Activated naive CD4-positive, alpha-beta T cell treated with anti-CD3 and anti-CD28 coated beads, Interleukin-2, amount 10 ng/mL, durations not matched to agents 7 days and 5 days (primary cell): Measurements from ENCODE around the gene YIPF3.
"Not testable (repeated sequence)": the region's sequence is repeated elsewhere in the genome, so short reads cannot be mapped to it uniquely, and the experiment has no call there.

ENCODE experiments used
- CTCF ChIA-PET: fragments of 350-600 bp; sonication (Branson Sonifier 250); formaldehyde crosslinking; loops from one replicate; lab custom pipeline; 2021; ENCODE audit warnings: antibody characterized with exemption; lab: Charles Lee
- DNase-seq: peaks from one replicate; pipeline ENCODE4 v3.0.0-alpha.2; 2020
- H3K27ac Mint-ChIP-seq: one replicate; pipeline ENCODE4 v1.8.0; 2021; ENCODE audit warnings: mild to moderate bottlenecking, moderate library complexity, mixed read lengths
- H3K27me3 Mint-ChIP-seq: one replicate; pipeline ENCODE4 v1.8.0; 2021; ENCODE audit warnings: mild to moderate bottlenecking, mixed read lengths
- H3K36me3 Mint-ChIP-seq: one replicate; pipeline ENCODE4 v1.8.0; 2021; ENCODE audit warnings: mixed read lengths
- H3K4me1 Mint-ChIP-seq: one replicate; pipeline ENCODE4 v1.8.0; 2021; ENCODE audit warnings: mixed read lengths
- H3K4me3 Mint-ChIP-seq: one replicate; pipeline ENCODE4 v1.8.0; 2021; ENCODE audit warnings: mild to moderate bottlenecking, moderate library complexity, mixed read lengths
- H3K9me3 Mint-ChIP-seq: one replicate; pipeline ENCODE4 v1.8.0; 2021; ENCODE audit warnings: mixed read lengths

The YIPF3 gene

GRCh38 chr6:43504756-43505593 is 11.8 kb downstream of the YIPF3 start:
- no peak for DNase-seq
- CTCF ChIA-PET: interaction anchor here (0.6 to 4.9 kb wide), 16 partner anchors 9 to 361 kb away, joined by 3 to 46 read pairs (median 4); partner anchors contain the start of genes CRIP3 and DLK2
- H3K27ac Mint-ChIP-seq: no peak overlapping the region
- H3K9me3 Mint-ChIP-seq: no peaks in the 10 kb centered on the region
- peaks cover 33% of the 10 kb centered on the region for H3K27me3 Mint-ChIP-seq
- H3K4me1 Mint-ChIP-seq: peaks cover 8% of the 10 kb centered on the region
- peaks cover 36% of the 10 kb centered on the region for H3K36me3 Mint-ChIP-seq
- no peak overlapping the region for H3K4me3 Mint-ChIP-seq

DNA sequence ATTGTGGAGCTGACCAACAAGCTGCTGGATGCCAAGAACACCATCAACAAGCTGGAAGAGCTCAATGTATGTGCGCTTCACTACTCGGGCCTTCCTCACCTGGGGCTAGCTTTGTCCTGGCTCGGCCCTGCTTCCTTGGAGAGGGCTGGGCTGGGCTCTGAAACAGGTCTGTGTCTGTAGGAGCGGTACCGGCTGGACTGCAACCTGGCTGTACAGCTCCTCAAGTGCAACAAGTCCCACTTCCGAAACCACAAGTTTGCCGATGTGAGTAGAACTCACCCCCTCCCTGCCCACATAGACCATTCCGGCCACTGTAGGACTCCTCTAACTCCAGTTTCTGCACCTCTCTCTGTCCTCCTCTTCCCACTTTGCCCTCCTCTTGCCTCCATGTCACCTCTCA is 13.3 kb downstream of the YIPF3 start:
- H3K4me3 Mint-ChIP-seq: no peak overlapping the region
- H3K36me3 Mint-ChIP-seq: peaks cover 41% of the 10 kb centered on the region
- peaks cover 18% of the 10 kb centered on the region for H3K27me3 Mint-ChIP-seq
- H3K27ac Mint-ChIP-seq: no peak overlapping the region
- no peaks in the 10 kb centered on the region for H3K9me3 Mint-ChIP-seq
- H3K4me1 Mint-ChIP-seq: peaks cover 2% of the 10 kb centered on the region
- no peak for DNase-seq
- CTCF ChIA-PET: interaction anchor here (0.7 kb wide), 1 partner anchor 38 kb away, joined by 3 read pairs; no protein-coding TSS in a partner anchor

- Mint-ChIP-seq H3K9me3 (no peaks in the 10 kb centered on the region), H3K27ac (no peak overlapping the region), H3K27me3 (peaks cover 10% of the 10 kb centered on the region), H3K4me1 (peaks cover 2% of the 10 kb centered on the region), H3K4me3 (no peak overlapping the region), H3K36me3 (peaks cover 43% of the 10 kb centered on the region)
- CTCF ChIA-PET: no interaction called here
- no peak for DNase-seq
Measured at GRCh38 chr6:43502666-43503065, 14.1 kb downstream of the YIPF3 start.

DNA sequence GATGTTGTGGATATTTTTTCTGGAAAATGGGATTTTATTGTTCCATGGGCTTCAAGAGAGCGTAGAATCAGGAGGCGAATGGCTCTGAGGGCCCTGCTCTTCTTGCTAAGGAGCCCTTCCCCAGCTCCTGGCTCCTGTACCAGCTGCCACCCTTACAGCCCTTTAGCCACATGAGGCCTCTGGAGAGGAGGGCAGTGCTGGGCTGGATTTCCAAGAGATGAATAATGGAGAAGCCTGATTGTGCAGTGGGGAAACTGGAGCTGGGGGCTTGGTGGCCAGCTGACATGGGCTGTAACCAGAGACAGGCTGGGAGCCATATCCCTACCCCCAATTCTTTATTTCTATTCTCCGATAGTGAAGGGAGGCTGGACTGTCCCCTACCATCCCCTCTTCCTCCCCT is 15.8 kb downstream of the YIPF3 start:
- Mint-ChIP-seq H3K27me3 (no peaks in the 10 kb centered on the region), H3K27ac (no peak overlapping the region), H3K36me3 (peaks cover 40% of the 10 kb centered on the region), H3K4me1 (no peaks in the 10 kb centered on the region), H3K9me3 (no peaks in the 10 kb centered on the region), H3K4me3 (no peak overlapping the region)
- DNase-seq: no peak
- CTCF ChIA-PET: interaction anchor here (1.0 kb wide), 1 partner anchor 105 kb away, joined by 3 read pairs; no protein-coding TSS in a partner anchor

- CTCF ChIA-PET: interaction anchor here (0.9 kb wide), 1 partner anchor 8 kb away, joined by 3 read pairs; no protein-coding TSS in a partner anchor
- no peak for DNase-seq
- Mint-ChIP-seq H3K36me3 (peaks cover 33% of the 10 kb centered on the region), H3K4me1 (peaks cover 13% of the 10 kb centered on the region), H3K27me3 (no peaks in the 10 kb centered on the region), H3K27ac (no peak overlapping the region), H3K9me3 (no peaks in the 10 kb centered on the region), H3K4me3 (no peak overlapping the region)
Measured at GRCh38 chr6:43499028-43499815, 17.5 kb downstream of the YIPF3 start.

DNA sequence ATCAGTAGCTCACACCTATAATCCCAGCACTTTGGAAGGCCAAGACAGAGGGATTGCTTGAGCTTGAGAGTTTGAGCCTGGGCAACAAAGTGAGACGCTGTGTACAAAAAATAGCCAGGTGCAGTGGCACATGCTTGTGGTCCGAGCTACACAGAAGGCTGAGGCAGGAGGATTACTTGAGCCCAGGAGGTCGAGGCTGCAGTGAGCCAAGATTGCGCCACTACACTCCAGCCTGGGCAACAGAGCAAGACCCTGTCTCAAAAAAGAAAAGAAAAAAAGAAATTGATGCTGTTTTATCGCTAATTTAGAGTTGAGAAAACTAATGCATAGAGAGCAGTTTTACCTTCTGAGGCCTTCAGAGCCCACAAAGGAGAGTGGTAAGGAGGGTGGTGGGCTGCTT is 18.4 kb downstream of the YIPF3 start:
- not testable (repeated sequence) for H3K4me3 Mint-ChIP-seq, H3K27me3 Mint-ChIP-seq, DNase-seq, H3K27ac Mint-ChIP-seq, H3K9me3 Mint-ChIP-seq
- peaks cover 18% of the 10 kb centered on the region for H3K4me1 Mint-ChIP-seq
- CTCF ChIA-PET: interaction anchor here (6.3 kb wide), 1 partner anchor 8 kb away, joined by 44 read pairs; no protein-coding TSS in a partner anchor
- H3K36me3 Mint-ChIP-seq: peaks cover 28% of the 10 kb centered on the region

GRCh38 chr6:43497689-43498088 is 19.0 kb downstream of the YIPF3 start:
- H3K27me3 Mint-ChIP-seq: no peaks in the 10 kb centered on the region
- H3K36me3 Mint-ChIP-seq: peaks cover 26% of the 10 kb centered on the region
- CTCF ChIA-PET: interaction anchor here (6.3 kb wide), 1 partner anchor 9 kb away, joined by 44 read pairs; no protein-coding TSS in a partner anchor
- no peaks in the 10 kb centered on the region for H3K9me3 Mint-ChIP-seq
- H3K4me3 Mint-ChIP-seq: no peak overlapping the region
- H3K27ac Mint-ChIP-seq: no peak overlapping the region
- H3K4me1 Mint-ChIP-seq: peaks cover 21% of the 10 kb centered on the region
- DNase-seq: no peak

DNA sequence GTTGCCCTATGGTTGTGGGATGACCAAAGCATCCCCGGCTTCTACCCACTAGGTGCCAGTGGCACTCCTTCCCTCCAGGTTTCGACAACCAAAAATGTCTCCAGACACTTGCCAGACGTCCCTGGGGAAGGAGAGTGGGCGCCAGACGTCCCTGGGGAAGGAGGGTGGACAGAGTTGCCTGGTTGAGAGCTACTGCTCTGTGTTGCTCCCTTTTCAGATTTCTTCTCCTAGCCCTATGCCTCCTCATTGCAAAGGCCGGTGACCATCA is 19.7 kb downstream of the YIPF3 start:
- no peak for DNase-seq
- peaks cover 23% of the 10 kb centered on the region for H3K36me3 Mint-ChIP-seq
- no peaks in the 10 kb centered on the region for H3K27me3 Mint-ChIP-seq
- no peak overlapping the region for H3K4me3 Mint-ChIP-seq
- H3K4me1 Mint-ChIP-seq: peaks cover 21% of the 10 kb centered on the region
- no peak overlapping the region for H3K27ac Mint-ChIP-seq
- H3K9me3 Mint-ChIP-seq: no peaks in the 10 kb centered on the region
- CTCF ChIA-PET: interaction anchor here (2.6 to 6.3 kb wide), 2 partner anchors 10 to 12 kb away, joined by 7 to 44 read pairs; no protein-coding TSS in a partner anchor

- CTCF ChIA-PET: interaction anchor here (1.2 to 6.3 kb wide), 4 partner anchors 10 to 267 kb away, joined by 3 to 44 read pairs (median 5); partner anchors contain the start of gene DNPH1
- Mint-ChIP-seq H3K4me1 (peaks cover 21% of the 10 kb centered on the region), H3K27ac (no peak overlapping the region), H3K9me3 (no peaks in the 10 kb centered on the region), H3K36me3 (peaks cover 18% of the 10 kb centered on the region), H3K4me3 (no peak overlapping the region), H3K27me3 (no peaks in the 10 kb centered on the region)
- peak; percentile 42 for DNase-seq
Measured at GRCh38 chr6:43496370-43497128, 20.2 kb downstream of the YIPF3 start.

DNA sequence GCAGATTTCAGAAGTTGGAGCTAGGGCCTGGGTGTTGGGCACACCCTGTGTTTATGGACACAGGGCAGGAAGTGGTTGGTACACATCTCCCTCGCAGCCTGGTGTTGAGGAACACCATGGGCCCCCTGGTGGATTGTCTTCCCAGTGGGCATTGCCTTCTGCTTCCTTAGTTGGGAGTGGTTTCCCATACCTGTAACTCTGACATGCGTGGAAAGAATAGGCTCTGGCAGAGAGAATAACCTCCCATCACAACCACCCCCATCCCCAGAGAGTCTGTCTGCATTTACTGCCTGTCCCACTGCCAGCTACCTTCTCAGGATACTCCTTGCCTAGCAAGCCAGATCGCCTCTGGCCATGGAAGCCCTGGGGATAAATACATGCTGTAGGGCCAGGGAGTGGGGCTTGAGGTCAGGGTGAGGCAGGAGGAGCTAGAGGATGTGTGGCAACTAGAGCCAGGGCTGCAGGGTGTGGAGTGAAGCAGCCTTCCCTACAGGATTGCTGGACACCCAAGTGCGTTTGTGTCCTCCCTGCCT is 21.3 kb downstream of the YIPF3 start:
- H3K4me3 Mint-ChIP-seq: no peak overlapping the region
- H3K4me1 Mint-ChIP-seq: peaks cover 21% of the 10 kb centered on the region
- peak; percentile 55 for DNase-seq
- no peaks in the 10 kb centered on the region for H3K27me3 Mint-ChIP-seq
- peaks cover 10% of the 10 kb centered on the region for H3K36me3 Mint-ChIP-seq
- no peaks in the 10 kb centered on the region for H3K9me3 Mint-ChIP-seq
- peak overlapping the region; percentile 87 for H3K27ac Mint-ChIP-seq
- CTCF ChIA-PET: interaction anchor here (0.8 to 6.3 kb wide), 9 partner anchors 10 to 266 kb away, joined by 3 to 44 read pairs (median 4); partner anchors contain the start of gene DNPH1

DNA sequence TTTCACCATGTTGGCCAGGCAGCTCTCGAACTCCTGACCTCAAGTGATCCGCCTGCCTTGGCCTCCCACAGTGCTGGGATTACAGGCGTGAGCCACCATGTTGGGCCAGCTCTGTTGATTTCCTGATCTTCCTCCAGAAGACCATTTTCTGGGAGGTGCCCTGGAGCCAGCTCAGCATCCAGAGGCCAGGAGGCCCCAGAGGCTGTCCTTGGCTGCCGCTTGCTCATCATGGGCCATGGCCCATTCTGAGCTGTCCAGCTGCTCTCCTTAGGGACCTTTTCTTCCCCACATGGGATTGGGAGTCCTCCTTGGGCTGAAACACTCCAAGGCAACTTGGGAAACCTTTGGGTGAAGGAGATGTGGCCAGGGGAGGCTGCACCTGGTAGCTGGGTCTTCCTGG is 22.0 kb downstream of the YIPF3 start:
- CTCF ChIA-PET: interaction anchor here (1.0 to 6.3 kb wide), 6 partner anchors 9 to 233 kb away, joined by 3 to 44 read pairs (median 4); no protein-coding TSS in a partner anchor
- Mint-ChIP-seq H3K9me3 (no peaks in the 10 kb centered on the region), H3K27me3 (no peaks in the 10 kb centered on the region), H3K27ac (peak overlapping the region; percentile 87), H3K4me1 (peaks cover 21% of the 10 kb centered on the region), H3K4me3 (no peak overlapping the region), H3K36me3 (peaks cover 7% of the 10 kb centered on the region)
- DNase-seq: no peak

GRCh38 chr6:43494321-43494720 is 22.4 kb downstream of the YIPF3 start:
- Mint-ChIP-seq H3K27me3 (no peaks in the 10 kb centered on the region), H3K4me1 (peaks cover 21% of the 10 kb centered on the region), H3K9me3 (no peaks in the 10 kb centered on the region), H3K36me3 (peaks cover 3% of the 10 kb centered on the region), H3K4me3 (no peak overlapping the region), H3K27ac (peak overlapping the region; percentile 24)
- CTCF ChIA-PET: interaction anchor here (1.0 to 6.3 kb wide), 6 partner anchors 9 to 232 kb away, joined by 3 to 44 read pairs (median 4); no protein-coding TSS in a partner anchor
- DNase-seq: no peak

DNA sequence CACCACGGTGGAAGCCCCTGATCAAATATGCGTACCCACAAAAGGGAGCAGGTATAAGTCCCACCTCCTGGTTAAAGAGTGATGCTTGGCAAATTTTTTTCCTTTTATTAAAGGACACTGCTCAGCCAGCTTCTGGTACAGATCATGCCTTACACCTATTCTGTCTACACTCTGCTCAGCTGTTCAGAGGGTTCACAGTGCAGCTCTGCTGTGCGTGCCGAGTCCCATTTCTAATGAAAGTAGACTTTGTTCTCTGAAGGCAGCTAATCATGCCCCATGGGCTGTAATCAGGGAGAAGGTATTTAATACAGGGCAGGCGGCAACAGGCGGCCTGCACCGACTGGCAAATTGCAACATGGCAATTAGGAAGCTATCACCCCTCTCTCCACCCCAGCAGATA is 22.9 kb downstream of the YIPF3 start:
- Mint-ChIP-seq H3K27ac (peak overlapping the region; percentile 24), H3K4me1 (peaks cover 21% of the 10 kb centered on the region), H3K9me3 (no peaks in the 10 kb centered on the region), H3K4me3 (no peak overlapping the region), H3K27me3 (no peaks in the 10 kb centered on the region), H3K36me3 (peaks cover 2% of the 10 kb centered on the region)
- CTCF ChIA-PET: interaction anchor here (2.1 to 6.3 kb wide), 2 partner anchors 13 to 40 kb away, joined by 4 to 44 read pairs; no protein-coding TSS in a partner anchor
- no peak for DNase-seq
